ENCODE data around the gene GLA. TPM values are rescaled to one million over a fixed set of nuclear protein-coding genes. Genes with fewer than 3 reads are reported as not detected.

Gene GLA
- total and polyA plus RNA-seq, 2 donors (not counting 1 experiment from before 2014, with no cell fraction given): 22.1 to 42.7 TPM

- H3K79me2 ChIP-seq (ENCODE audit: control insufficient read depth, insufficient read depth, low read length): no peaks in the 10 kb centered on the region
- H3K9me3 ChIP-seq (ENCODE audit: control extremely low read depth in 1 of 3, control insufficient read depth in 2 of 3, insufficient read depth in 1 of 3, low read length in 2 of 3): no peaks in the 10 kb centered on the region
- H3K27me3 ChIP-seq (replicated peaks in 1 of 4; ENCODE audit: control extremely low read depth in 1 of 4, control insufficient read depth in 3 of 4, insufficient read depth in 4 of 4, low read length in 3 of 4): no peaks in the 10 kb centered on the region
- H3K4me2 ChIP-seq (replicated peaks; ENCODE audit: low read depth, low read length, poor library complexity, severe bottlenecking): no peak overlapping the region
- no peak overlapping the region for H2AFZ ChIP-seq (ENCODE audit: insufficient read depth, low read depth, low read length, poor library complexity, severe bottlenecking)
- H3K27ac ChIP-seq (ENCODE audit: low read length in 2 of 2): no peak overlapping the region
- Mint-ChIP-seq H3K4me1 (peaks cover 6% of the 10 kb centered on the region), H3K27ac (no peak overlapping the region), H3K27me3 (no peaks in the 10 kb centered on the region), H3K9me3 (ENCODE audit: insufficient read depth) (peaks cover 5% of the 10 kb centered on the region), H3K4me3 (no peak overlapping the region)
- no peaks in the 10 kb centered on the region for H3K4me1 ChIP-seq (ENCODE audit: control insufficient read depth in 2 of 2, insufficient read depth in 2 of 2, low read length in 2 of 2)
- no peak overlapping the region for H3K9ac ChIP-seq (ENCODE audit: low read length)
- no CpG with 5 or more reads among the region's 1 CpG for WGBS (ENCODE audit: insufficient coverage)
- TF ChIP-seq CTCF (IDR thresholded peaks at IDR 0.05): no peak
- no peak for TF ChIP-seq EZH2 (IDR thresholded peaks at IDR 0.05; ENCODE audit: borderline replicate concordance, insufficient read depth, low read depth, low read length, poor library complexity, severe bottlenecking)
- ChIA-PET CTCF (no interaction called here), POLR2A (no interaction called here)
- H3K36me3 ChIP-seq (replicated peaks in 1 of 2; ENCODE audit: control extremely low read depth in 1 of 2, control insufficient read depth in 1 of 2, extremely low read depth in 1 of 2, insufficient read depth in 2 of 2, low read length in 1 of 2): no peaks in the 10 kb centered on the region
- no peaks in the 10 kb centered on the region for H4K20me1 ChIP-seq (ENCODE audit: control insufficient read depth, insufficient read depth, low read length, poor library complexity, severe bottlenecking)
- DNase-seq (no peak), ATAC-seq (ENCODE audit: low read depth) (no peak)
- intact Hi-C loops (cut with micrococcal nuclease): no loop called here
- H3K4me3 ChIP-seq (ENCODE audit: control extremely low read depth in 1 of 5, extremely low read depth in 1 of 5, insufficient read depth in 1 of 5, low read depth in 2 of 5, low read length in 4 of 5): no peak overlapping the region
Observed at GRCh38 chrX:101449279-101449678, 41.6 kb upstream of the GLA start.

GRCh38 chrX:101442085-101442484 is 34.4 kb upstream of the GLA start:
- peaks cover 6% of the 10 kb centered on the region for H3K4me1 Mint-ChIP-seq
- Histone ChIP-seq H3K27ac (ENCODE audit: low read length in 2 of 2) (no peak overlapping the region), H2AFZ (ENCODE audit: insufficient read depth, low read depth, low read length, poor library complexity, severe bottlenecking) (no peak overlapping the region), H3K36me3 (replicated peaks in 1 of 2; ENCODE audit: control extremely low read depth in 1 of 2, control insufficient read depth in 1 of 2, extremely low read depth in 1 of 2, insufficient read depth in 2 of 2, low read length in 1 of 2) (peaks cover 0 to 4% of the 10 kb centered on the region in 2 experiments), H3K9me3 (ENCODE audit: control extremely low read depth in 1 of 3, control insufficient read depth in 2 of 3, insufficient read depth in 1 of 3, low read length in 2 of 3) (no peaks in the 10 kb centered on the region), H3K4me3 (ENCODE audit: control extremely low read depth in 1 of 5, extremely low read depth in 1 of 5, insufficient read depth in 1 of 5, low read depth in 2 of 5, low read length in 4 of 5) (no peak overlapping the region), H3K27me3 (replicated peaks in 1 of 4; ENCODE audit: control extremely low read depth in 1 of 4, control insufficient read depth in 3 of 4, insufficient read depth in 4 of 4, low read length in 3 of 4) (no peaks in the 10 kb centered on the region), H3K79me2 (ENCODE audit: control insufficient read depth, insufficient read depth, low read length) (no peaks in the 10 kb centered on the region), H3K4me2 (replicated peaks; ENCODE audit: low read depth, low read length, poor library complexity, severe bottlenecking) (no peak overlapping the region), H3K4me1 (ENCODE audit: control insufficient read depth in 2 of 2, insufficient read depth in 2 of 2, low read length in 2 of 2) (no peaks in the 10 kb centered on the region), H3K9ac (ENCODE audit: low read length) (no peak overlapping the region), H4K20me1 (ENCODE audit: control insufficient read depth, insufficient read depth, low read length, poor library complexity, severe bottlenecking) (no peaks in the 10 kb centered on the region)
- no peaks in the 10 kb centered on the region for H3K27me3 Mint-ChIP-seq
- no peaks in the 10 kb centered on the region for H3K9me3 Mint-ChIP-seq (ENCODE audit: insufficient read depth)
- ATAC-seq (ENCODE audit: low read depth) (no peak), DNase-seq (no peak)
- WGBS (ENCODE audit: insufficient coverage): no CpG with 5 or more reads among the region's 2 CpGs
- H3K27ac Mint-ChIP-seq: no peak overlapping the region
- TF ChIP-seq CTCF (IDR thresholded peaks at IDR 0.05) (no peak), EZH2 (IDR thresholded peaks at IDR 0.05; ENCODE audit: borderline replicate concordance, insufficient read depth, low read depth, low read length, poor library complexity, severe bottlenecking) (no peak)
- intact Hi-C loops (cut with micrococcal nuclease): no loop called here
- ChIA-PET POLR2A (no interaction called here), CTCF (no interaction called here)
- H3K4me3 Mint-ChIP-seq: no peak overlapping the region
